Astrocyte (in vitro differentiated cells and primary cell): Measurements from ENCODE around the gene HSPB7.

Experiments used
- EZH2 ChIP-seq: IDR thresholded peaks from 2 replicates; pipeline ENCODE4 v1.6.1; 2012; ENCODE audit warnings: mild to moderate bottlenecking, low read length, inconsistent platforms; ENCODE audit not compliant: insufficient read depth
- TF ChIP-seq, protein P1 (sequence below): IDR thresholded peaks from 2 replicates; pipeline ENCODE4 v1.5.1; 2011; ENCODE audit warnings: low read depth, mild to moderate bottlenecking, inconsistent platforms, low read length, moderate library complexity; ENCODE audit not compliant: insufficient read depth

DNA sequence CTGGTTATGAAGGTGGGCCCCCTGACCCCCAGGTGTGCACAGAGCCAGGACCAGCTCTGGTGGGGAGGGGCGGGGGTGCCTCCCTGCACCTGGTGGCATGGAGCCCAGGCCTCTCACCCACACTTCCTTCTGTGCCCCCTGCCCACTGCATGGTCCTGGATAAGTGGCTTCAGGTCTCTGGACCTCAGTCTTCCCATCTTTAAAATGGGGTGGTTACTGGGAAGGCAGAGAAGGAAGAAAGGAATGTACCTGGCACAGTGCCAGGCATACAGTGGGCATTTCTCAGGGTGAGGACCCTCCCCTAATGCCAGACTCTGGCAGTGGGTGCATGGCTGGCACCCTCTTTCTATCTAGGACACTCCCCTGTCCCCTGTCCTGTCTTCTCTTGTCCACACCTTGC lies 11.4 kb upstream of the HSPB7 start:
- TF ChIP-seq, protein P1, sequence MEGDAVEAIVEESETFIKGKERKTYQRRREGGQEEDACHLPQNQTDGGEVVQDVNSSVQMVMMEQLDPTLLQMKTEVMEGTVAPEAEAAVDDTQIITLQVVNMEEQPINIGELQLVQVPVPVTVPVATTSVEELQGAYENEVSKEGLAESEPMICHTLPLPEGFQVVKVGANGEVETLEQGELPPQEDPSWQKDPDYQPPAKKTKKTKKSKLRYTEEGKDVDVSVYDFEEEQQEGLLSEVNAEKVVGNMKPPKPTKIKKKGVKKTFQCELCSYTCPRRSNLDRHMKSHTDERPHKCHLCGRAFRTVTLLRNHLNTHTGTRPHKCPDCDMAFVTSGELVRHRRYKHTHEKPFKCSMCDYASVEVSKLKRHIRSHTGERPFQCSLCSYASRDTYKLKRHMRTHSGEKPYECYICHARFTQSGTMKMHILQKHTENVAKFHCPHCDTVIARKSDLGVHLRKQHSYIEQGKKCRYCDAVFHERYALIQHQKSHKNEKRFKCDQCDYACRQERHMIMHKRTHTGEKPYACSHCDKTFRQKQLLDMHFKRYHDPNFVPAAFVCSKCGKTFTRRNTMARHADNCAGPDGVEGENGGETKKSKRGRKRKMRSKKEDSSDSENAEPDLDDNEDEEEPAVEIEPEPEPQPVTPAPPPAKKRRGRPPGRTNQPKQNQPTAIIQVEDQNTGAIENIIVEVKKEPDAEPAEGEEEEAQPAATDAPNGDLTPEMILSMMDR, result no peak
- no peak for TF ChIP-seq EZH2
